HG03025 (cell line): ENCODE data around the gene CST9L.

Source experiments
- ATAC-seq: cut with Tn5 transposase; IDR thresholded peaks from one replicate; pipeline ENCODE4 v1.9.1; 2021; ENCODE audit warnings: mild to moderate bottlenecking, moderate library complexity; ENCODE audit not compliant: unreplicated experiment, low FRiP score

The CST9L gene, protein sequence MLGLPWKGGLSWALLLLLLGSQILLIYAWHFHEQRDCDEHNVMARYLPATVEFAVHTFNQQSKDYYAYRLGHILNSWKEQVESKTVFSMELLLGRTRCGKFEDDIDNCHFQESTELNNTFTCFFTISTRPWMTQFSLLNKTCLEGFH

DNA sequence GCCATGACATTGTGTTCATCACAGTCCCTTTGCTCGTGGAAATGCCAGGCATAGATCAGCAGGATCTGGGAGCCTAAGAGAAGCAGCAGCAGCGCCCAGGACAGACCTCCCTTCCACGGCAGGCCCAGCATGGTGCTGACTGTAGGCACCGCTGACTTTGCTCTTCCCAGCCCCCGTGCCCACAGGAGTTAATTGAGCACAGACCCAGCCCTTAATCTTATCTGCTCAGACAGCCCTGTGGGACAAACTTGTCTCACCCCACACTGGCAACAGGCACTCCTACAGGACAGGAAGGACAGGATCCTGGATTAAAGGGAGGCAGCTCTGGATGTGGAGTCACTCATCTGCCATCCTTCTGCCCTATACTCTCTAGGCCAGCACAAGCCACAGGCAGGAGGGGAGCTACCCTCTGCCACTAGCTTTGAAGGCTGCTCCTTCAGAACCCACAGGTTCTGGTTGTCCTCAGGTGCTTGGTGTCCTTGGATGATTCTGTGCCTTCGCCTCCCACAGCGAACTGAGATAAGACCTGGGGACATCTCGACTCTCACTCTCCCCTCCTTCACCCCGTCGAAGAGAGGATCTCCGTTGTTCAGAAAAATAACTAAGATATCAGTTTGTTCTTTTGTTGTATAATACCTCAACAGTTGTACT lies at the start of gene CST9L:
Gene CST9L (minus strand): TSS at position 165 of the 651 bp plus-strand sequence. CDS start 34 bp downstream, at position 131.
- no peak for ATAC-seq

DNA sequence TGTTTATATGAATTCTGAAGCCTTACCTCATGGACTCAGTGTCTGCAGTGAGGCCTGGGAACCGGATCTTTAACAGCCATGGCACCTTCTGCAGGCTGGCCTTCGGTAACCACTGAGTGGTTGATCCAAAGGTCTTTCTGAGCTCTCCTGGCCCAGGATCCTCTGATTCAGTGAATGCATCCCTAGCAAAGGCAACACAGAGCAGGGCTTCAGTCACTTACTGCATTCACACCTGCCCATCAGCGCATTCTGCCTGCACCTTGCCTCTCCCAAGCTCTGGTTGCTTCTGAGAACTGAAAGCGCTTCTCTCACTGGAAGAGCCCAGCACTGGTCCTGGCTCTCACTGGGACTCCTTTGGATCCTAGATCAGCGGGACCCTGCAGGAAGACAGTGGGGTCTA lies 45.9 kb upstream of the CST9L start:
- no peak for ATAC-seq

DNA sequence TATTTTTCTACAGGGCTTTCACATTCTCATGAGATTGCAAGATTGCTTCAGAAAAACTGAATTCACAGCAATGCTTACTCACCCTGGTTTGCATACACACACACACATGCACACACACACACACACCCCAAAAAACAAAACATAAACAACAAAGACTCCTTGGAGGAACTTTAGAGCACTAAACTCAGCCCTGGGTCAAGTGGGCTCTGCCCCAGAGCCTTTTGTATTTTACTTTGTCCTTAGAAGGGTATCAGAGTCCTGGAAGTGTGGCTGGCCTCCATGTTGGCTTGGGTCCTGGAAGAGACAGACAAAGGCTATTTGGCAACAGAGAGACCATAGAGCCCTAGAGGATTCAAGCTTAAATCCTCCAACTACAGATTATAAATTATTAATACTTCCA lies 45.4 kb upstream of the CST9L start:
- no peak for ATAC-seq

DNA sequence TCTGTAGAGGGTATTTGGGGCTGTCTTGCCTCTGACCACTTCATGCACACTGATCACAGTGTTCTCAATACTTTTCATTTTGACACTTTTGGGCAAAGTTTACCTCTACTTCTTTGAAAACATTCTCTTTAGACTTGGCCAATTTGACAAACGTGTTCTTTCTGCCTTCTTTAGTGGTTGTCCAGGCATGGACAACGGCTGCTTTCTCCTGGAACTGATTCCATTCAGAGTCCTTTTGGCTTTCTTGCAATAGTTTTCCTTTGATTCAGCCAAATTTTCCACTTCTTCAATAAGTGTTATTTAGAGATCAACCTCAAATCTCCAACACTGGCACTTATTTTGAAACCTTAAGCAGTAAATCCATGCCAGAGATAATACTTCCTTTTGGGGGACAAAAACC lies 44.1 kb upstream of the CST9L start:
- no peak for ATAC-seq

DNA sequence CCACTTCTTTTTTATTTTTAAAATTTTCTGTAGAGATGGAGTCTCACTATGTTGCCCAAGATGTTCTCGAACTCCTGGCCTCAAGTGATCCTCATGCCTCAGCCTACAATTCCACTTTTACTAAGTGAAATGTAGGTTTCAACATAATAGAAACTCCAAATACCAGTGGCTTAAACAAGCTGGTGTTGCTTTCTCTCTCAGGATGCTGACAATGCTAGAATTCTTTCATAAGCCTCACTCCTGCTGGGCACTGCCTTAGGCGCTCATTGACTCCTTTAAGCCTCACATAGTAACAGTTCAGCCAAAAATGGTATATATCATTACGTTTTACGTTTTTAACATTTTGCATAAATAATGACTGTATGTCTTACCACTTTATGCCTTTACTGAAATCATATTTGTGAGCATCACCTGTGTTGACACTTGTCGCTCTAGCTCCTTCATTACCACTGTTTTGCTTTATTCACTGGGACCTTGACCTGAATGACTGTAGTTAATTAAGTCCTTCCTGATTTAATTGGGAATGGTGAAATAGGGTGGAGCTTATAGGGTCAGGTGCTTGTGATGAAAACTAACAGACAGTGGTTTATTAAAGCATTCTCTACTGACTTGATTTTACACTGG lies 41.3 kb upstream of the CST9L start:
- no peak for ATAC-seq

DNA sequence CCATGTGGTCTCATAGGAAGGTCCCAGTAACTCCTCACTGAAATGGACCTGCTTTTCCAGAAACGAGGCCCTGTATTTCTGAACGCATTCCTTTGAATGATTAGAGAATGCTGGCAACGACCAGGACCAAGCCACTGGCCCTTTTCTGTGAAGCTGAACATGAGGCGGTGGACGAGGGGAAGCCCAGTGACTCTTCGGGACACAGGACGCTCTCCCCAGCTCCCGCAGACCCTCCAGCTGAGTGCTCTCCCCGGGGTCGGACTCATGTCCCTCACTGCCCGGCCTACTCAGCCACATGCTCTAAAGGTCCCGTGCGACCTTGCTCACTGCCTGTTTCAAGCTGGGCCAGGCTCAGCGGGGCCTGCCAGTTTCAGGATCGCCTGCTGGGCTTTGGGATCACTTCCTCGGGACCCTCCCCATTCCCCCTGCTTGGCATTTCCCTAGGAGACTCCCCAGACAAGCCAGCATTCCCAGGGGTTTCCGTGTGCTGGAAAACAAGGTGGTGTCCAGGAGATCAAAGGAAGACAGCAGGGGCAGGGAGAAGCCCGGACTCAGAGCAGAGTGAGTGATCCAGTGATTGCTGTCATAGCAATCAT lies 40.1 kb upstream of the CST9L start:
- ATAC-seq = no peak

DNA sequence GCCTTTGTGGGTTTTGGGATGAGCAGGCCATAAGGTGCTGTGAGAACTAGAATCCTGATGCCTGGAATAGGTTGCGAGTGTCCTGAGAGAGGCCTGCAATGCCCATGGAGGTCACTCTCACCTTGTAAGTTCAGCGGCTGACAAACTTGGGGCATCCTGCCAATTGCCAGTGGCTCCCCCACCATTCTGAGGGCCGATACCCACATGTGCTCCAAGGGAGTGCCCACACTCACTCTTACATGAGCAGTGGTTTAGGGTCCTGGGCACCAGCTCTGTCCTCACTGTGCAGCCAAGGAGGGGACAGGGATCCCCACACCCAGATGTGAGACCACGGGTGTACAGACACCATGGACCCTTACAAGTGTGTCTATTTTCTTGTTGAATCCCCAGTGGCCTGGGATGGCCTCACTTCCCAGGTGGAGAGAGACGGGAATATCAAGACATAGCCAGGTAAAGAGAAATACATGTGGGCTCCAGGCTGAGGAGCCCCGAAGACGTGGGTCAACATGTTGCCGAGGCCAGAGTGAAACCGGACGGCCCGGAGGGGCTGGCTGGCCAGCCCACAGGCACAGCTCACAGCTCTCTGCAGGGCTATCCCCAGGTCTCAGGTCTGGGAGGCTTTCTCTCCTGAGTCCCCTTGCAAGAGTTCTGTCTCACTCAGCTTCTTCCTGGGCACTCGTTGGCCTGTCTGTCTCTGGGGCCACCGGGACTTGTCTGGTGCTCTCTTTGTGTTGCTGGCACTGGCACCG lies 39.4 kb upstream of the CST9L start:
- no peak for ATAC-seq

DNA sequence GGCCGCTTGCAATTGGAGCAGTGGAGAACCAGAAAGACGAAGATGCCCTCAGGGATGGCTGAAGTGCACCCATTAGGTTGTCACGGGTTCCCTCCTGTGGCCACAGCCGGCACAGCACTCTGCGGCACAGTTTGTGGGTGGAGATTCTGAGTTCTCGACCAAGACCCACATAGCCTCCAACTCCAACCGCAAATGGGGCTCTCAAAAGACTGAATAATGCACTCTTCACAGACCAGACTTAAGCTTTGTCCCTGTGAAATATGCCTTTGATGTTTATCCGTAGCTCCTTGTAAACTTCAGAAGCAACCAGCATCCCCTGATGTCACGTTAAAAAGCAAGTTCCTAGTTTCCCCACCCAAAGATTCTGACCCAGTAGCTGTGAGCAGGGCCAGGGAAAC lies 38.4 kb upstream of the CST9L start:
- peak; percentile 85 for ATAC-seq

DNA sequence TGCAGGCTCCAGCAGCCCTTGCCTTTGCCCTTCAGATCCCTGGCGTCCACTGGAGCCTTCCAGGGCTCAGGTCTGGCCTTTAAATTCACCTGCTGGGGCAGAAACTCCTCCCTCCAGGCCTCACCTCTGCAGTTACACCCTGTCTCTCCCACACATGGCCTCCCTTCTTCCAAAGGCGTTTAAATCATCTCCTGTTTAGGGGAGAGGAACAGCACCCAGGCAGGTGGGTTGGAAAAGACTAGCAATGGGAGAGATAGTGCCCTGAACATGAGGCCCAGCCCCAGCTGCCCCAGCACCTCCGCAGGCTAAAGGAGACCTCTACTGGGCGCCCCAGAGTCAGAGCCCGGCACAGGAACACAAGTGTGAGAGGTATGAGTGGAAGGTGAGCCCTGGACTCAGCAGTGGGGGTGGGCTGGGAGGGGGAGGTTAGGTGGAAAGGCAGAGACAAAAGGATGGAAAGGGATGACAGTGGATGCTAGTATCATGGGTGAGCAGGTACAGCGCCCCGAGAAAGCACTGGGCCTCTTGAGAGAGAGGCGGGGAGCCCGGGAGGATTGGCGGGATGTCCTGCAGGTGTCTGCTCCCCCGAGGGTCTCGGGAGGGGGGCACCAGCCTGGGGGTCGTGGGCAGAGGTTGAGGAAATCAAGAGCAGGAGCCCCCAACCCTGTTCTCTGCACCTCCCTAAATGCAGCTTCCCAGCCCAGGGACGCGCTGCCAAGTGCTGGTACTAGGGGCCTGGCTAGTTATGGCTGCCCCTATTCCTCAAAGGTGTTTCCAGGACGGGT lies 37.8 kb upstream of the CST9L start, which contains the start of gene CST9:
Gene CST9 (minus strand): TSS at position 51 of the 785 bp plus-strand sequence. CDS start 53 bp downstream, outside the sequence.
- ATAC-seq = no peak

DNA sequence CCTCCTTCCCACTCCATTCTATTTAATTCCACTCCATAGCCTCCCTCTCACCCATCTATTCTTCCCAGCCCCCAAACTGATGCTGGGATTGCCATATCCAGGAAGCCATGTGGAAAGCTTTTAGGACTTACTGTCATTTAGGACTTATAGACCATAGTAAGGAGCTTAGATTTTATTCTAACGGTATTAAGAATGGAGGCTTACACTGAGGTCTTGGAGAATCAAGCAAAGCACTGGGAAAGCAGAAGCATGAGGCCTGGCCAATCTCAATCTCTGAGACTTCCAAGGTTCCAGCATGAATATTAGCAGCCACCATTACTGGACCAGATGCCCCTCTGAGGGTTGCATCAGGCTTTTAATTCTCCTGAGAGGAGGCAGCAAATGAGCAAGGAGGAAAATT lies 36.0 kb upstream of the CST9L start:
- ATAC-seq = no peak

DNA sequence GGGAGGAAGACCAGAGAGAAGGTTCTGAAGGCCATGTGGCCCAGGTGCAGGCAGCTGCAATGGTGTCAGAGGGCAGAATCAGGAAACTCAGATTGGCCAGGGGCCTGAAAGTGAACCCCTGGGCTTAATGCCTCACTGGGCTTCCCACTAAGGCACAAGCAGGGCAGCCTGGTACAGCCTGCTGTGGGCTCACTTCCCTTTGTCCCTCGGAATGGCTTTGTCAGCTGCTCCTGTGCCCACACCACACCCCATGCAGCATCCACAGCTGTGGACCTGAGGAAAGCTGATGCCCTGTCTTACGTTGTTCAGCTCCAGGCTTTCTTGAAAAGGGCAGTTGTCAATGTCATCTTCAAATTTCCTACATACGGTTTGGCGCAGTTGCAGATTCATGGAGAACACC lies 35.0 kb upstream of the CST9L start:
- no peak for ATAC-seq

DNA sequence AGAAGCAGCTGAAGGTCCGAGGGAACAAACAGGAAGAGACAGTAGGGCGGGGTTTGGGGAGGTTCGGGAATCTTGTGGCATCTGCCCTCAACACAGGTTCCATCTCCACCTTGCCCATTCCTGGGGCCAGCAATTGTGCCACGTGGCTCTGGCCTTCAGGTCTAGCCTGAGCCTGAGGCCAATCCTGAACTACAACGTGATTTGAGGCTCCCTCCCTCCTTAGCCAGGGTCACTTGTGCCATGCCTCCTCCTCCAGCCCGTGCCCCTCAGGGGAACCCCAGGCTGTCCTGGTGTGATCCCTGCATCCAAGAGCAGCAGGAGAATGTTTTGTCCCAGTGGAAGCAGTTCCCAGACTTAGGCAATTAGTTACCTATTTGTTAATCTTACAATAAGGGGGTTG lies 34.4 kb upstream of the CST9L start:
- ATAC-seq = no peak

DNA sequence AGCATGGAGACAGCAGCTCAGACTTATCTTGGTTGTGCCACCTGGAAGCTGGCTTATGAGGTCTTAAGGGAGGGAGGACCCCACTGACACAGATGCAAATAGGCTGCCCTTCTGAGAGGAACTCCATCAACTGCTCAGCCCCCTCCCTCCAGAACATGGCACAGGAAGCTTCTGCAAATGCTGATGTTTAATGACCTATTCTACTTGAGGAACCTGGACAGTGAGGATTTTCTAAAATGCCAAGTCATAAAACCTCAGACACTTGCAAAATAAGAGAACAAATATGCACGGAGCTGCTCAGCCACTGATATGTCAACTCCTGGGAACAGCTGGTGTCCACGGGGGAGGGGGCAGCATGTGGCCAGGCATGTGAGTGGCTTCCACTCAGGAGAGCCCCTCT lies 34.0 kb upstream of the CST9L start:
- ATAC-seq = no peak

DNA sequence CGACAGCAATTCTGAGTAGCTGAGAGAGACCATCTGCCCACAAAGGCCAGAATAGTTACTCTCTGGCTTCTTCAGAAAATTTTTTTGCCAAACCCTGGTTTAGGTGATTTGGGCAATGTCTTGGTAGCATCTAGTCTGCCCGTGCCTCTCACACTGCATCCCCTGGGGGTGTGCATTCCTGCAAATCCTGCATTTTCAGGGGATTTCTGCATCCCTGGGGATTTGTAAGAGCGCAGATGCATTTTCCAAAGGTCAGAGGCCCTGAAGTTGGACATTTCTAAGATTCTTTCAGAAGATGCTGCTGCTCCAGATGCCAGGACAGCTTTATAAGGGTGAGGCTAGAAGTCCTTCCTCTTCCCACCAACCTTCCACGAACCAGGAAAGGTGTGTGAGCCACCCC lies 33.4 kb upstream of the CST9L start:
- no peak for ATAC-seq

DNA sequence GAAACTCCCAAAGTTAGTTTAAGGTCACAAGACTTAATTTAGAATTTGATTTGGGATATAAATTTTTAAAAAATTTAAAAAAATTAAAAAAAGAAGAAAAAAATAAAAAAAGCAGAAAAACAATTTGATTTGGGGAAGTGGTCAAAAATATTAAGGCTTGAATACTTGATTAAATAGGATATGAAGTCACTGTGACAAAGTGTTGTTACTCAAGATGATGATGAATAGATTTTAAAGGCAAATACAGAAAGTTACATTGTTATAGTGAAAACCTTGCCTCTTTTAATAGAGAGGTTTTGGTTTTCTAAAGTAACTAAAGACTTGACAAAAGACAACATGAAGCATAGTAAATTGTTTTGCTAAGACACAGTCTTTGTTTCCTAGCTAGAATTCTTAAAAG lies 30.2 kb upstream of the CST9L start:
- ATAC-seq = no peak

DNA sequence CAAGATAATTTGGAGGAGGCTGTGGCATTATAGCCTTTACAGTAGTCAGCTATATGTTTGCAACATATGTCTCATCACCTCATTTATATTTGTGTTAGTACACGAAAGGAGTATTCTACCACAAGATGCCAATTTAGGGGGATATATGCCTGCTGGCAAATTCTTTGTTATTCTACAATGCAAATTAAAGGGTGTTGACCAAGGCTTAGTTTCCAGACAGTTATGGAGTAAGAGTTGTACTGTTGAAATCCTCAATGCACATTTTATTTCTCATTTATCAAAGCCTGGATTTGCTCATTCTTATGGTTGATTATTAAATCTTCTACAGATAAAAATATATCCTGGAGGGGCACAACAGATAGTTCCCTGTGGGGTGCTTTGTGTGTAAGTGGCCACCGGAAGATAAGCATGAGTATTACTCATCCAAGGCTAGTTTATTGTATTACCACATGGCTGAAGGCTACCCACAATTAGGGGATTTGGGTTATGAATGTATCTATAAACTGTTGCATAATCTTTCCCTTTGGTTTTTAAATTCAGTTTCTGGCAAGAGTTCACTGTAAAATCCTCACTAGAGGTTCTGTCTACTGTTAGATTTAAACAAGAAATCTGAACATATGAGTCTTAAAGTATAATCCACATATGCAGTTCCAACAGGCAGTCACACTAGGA lies 28.4 kb upstream of the CST9L start:
- ATAC-seq = no peak

DNA sequence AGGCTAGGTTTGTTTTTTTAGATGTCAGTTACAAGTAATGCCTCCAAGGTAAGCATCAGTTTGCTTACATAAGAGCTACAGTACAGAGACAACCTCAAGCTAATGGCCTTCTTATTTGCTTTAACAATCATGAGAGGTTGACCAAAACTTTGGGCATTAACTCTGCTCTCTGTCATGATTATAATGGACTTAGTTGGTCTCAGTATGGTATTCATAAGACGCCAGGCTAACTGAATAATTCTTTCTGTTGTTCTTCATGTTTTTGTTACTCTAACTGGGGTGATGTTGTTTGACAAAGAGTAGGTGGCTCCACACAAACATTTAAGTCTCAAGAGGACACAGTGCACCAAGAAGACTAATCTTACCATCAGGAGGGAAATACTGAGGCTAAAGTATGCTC lies 27.7 kb upstream of the CST9L start:
- no peak for ATAC-seq

DNA sequence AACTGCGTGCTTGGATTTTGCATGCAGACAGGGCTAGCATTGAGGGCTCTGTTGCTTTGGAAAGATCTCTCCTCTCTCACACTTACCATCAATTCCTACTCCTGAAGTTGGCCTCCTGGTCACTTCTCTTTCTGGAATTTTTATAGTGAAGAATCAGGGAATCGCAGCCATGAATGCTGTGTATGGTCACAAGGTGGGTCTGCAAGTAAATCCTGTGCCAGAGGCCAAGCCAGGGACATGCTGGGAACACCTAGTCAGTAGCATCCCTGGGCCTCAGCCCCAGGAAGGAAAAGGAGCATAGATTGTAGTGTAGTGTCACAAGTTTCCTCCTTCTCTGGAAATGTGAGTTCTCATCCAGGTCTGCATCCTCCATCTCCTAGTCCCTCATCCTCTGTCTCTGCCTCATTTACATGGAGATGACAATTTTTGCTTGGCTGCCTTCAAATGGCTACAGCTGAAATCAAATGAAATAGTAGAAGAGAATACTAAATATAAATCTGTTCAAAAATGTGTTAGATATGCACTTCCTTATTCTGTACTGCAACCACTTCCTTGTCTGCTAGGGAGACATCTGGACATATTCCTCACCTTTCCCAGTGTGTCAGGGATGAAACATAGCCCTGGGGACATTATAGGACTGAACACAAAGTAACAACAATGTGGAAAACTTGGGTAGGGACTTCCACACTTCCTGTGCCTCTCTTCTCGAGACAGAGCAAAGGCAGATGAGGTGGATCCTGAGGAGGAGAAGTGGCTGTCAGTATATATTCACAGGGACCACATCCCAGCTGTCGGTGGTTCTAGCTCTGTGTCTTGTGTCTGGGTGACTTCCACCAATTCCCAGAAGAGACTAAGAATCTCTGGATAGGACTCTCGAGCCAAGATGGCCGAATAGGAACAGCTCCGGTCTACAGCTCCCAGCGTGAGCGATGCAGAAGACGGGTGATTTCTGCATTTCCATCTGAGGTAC lies 20.4 kb upstream of the CST9L start:
- no peak for ATAC-seq

DNA sequence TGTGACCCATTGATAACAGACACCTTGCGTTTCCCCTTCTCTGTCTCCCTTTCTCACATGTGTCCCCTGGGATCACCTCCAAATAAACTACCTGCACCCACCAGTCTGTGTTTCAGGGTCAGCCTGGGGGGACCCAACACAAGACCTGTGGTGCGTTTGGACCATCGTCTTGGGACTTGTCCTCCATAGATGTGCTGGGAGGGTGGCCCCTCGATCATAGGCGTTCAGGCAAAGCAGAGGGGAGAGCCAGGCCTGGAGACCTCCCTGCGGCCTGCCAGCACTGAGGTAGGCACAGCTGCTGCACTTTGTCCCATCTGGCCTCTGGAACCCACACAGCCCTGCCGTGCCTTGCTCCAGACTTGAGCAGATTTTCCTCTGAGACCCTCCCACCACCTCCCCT lies 19.3 kb upstream of the CST9L start:
- no peak for ATAC-seq
